ENCODE measurements around the gene ZNF664.

The ZNF664 gene

GRCh38 chr12:124022161-124022560 lies 49.1 kb downstream of the ZNF664 start:
- H3K4me2 ChIP-seq (ENCODE audit: insufficient read depth, low read length) = no peak overlapping the region
- TF ChIP-seq EZH2 (IDR thresholded peaks at IDR 0.05; ENCODE audit: borderline replicate concordance, low read depth, low read length, severe bottlenecking) = no peak
- TF ChIP-seq, protein P1, sequence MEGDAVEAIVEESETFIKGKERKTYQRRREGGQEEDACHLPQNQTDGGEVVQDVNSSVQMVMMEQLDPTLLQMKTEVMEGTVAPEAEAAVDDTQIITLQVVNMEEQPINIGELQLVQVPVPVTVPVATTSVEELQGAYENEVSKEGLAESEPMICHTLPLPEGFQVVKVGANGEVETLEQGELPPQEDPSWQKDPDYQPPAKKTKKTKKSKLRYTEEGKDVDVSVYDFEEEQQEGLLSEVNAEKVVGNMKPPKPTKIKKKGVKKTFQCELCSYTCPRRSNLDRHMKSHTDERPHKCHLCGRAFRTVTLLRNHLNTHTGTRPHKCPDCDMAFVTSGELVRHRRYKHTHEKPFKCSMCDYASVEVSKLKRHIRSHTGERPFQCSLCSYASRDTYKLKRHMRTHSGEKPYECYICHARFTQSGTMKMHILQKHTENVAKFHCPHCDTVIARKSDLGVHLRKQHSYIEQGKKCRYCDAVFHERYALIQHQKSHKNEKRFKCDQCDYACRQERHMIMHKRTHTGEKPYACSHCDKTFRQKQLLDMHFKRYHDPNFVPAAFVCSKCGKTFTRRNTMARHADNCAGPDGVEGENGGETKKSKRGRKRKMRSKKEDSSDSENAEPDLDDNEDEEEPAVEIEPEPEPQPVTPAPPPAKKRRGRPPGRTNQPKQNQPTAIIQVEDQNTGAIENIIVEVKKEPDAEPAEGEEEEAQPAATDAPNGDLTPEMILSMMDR (IDR thresholded peaks at IDR 0.05; ENCODE audit: borderline replicate concordance, extremely low read depth, low read length, poor library complexity, severe bottlenecking) = no peak
- ATAC-seq (ENCODE audit: insufficient read depth, low read depth) (no peak), DNase-seq (no peak)
- no peak overlapping the region for H3K4me3 ChIP-seq (ENCODE audit: low read depth in 1 of 2, low read length in 2 of 2)
- no peaks in the 10 kb centered on the region for H3K4me1 ChIP-seq (ENCODE audit: insufficient read depth, low read length)
- H3K79me2 ChIP-seq (ENCODE audit: insufficient read depth, low read length) = no peaks in the 10 kb centered on the region
- H2AFZ ChIP-seq (ENCODE audit: low read depth, low read length) = no peak overlapping the region
- peaks cover 3% of the 10 kb centered on the region for H3K9me3 ChIP-seq (ENCODE audit: insufficient read depth, low read length, severe bottlenecking)
- no peaks in the 10 kb centered on the region for H4K20me1 ChIP-seq (ENCODE audit: insufficient read depth, low read length)
- H3K27ac ChIP-seq (ENCODE audit: low read length) = no peak overlapping the region
- H3K36me3 ChIP-seq (ENCODE audit: insufficient read depth, low read length) = no peaks in the 10 kb centered on the region
- H3K9ac ChIP-seq (ENCODE audit: low read depth, low read length) = no peak overlapping the region
- H3K27me3 ChIP-seq (ENCODE audit: insufficient read depth, low read length, poor library complexity) = no peaks in the 10 kb centered on the region

DNA sequence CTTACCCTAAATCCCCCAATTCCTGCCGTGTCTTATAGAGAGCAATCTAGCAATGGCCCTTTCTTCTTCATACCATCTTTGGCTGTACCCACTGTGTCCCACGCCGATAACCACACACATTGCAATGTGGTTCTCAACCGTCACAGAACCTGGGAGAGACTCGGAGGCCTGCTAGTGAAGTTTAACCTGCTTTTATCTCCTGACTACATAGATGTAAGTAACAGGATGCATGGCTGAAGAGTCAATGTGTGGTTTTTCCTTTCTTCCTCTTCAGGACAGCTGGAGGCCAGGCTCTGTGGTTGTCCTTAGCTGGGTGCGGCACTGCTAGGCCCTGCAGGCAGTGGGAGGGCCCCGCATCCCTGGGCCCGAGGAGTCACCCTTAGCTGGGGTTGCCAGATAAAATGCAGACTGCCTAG lies 51.3 kb downstream of the ZNF664 start:
- no peak for TF ChIP-seq EZH2 (IDR thresholded peaks at IDR 0.05; ENCODE audit: borderline replicate concordance, low read depth, low read length, severe bottlenecking)
- TF ChIP-seq, protein P1 (IDR thresholded peaks at IDR 0.05; ENCODE audit: borderline replicate concordance, extremely low read depth, low read length, poor library complexity, severe bottlenecking) = no peak
- Histone ChIP-seq H3K4me2 (ENCODE audit: insufficient read depth, low read length) (no peak overlapping the region), H3K9ac (ENCODE audit: low read depth, low read length) (no peak overlapping the region), H3K4me1 (ENCODE audit: insufficient read depth, low read length) (no peaks in the 10 kb centered on the region), H3K79me2 (ENCODE audit: insufficient read depth, low read length) (no peaks in the 10 kb centered on the region), H3K4me3 (ENCODE audit: low read depth in 1 of 2, low read length in 2 of 2) (no peak overlapping the region), H3K27ac (ENCODE audit: low read length) (no peak overlapping the region), H3K27me3 (ENCODE audit: insufficient read depth, low read length, poor library complexity) (no peaks in the 10 kb centered on the region), H3K36me3 (ENCODE audit: insufficient read depth, low read length) (no peaks in the 10 kb centered on the region), H4K20me1 (ENCODE audit: insufficient read depth, low read length) (no peaks in the 10 kb centered on the region), H2AFZ (ENCODE audit: low read depth, low read length) (no peak overlapping the region), H3K9me3 (ENCODE audit: insufficient read depth, low read length, severe bottlenecking) (peaks cover 3% of the 10 kb centered on the region)
- ATAC-seq (ENCODE audit: insufficient read depth, low read depth) = peak; percentile 72
- peak; percentile 31 for DNase-seq

GRCh38 chr12:124024776-124025175 lies 51.8 kb downstream of the ZNF664 start:
- no peak for TF ChIP-seq EZH2 (IDR thresholded peaks at IDR 0.05; ENCODE audit: borderline replicate concordance, low read depth, low read length, severe bottlenecking)
- TF ChIP-seq, protein P1 (IDR thresholded peaks at IDR 0.05; ENCODE audit: borderline replicate concordance, extremely low read depth, low read length, poor library complexity, severe bottlenecking) = no peak

DNA sequence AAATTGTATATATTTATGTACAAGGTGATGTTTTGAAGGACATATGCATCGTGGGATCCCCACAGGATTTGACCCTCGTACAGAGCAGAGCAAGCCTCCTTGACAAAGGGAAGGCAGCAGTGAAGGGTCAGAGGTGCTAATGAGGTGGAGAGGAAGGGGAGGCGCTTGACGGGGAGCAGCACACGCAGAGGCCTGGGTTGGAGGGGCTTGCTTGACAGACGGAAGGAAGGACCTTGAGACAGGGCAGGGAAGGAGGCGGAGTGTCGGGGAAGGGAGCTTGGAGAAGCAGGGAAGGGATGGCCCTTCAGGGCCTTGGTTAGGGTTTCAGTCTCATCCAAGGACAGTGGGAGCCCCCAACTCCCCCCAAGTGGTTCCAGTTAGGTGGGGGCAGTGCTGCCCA lies 52.6 kb downstream of the ZNF664 start:
- Histone ChIP-seq H2AFZ (ENCODE audit: low read depth, low read length) (no peak overlapping the region), H3K27me3 (ENCODE audit: insufficient read depth, low read length, poor library complexity) (no peaks in the 10 kb centered on the region), H3K4me2 (ENCODE audit: insufficient read depth, low read length) (no peak overlapping the region), H3K36me3 (ENCODE audit: insufficient read depth, low read length) (no peaks in the 10 kb centered on the region), H3K9me3 (ENCODE audit: insufficient read depth, low read length, severe bottlenecking) (peaks cover 3% of the 10 kb centered on the region), H3K27ac (ENCODE audit: low read length) (no peak overlapping the region), H3K79me2 (ENCODE audit: insufficient read depth, low read length) (no peaks in the 10 kb centered on the region), H3K4me3 (ENCODE audit: low read depth in 1 of 2, low read length in 2 of 2) (no peak overlapping the region), H4K20me1 (ENCODE audit: insufficient read depth, low read length) (no peaks in the 10 kb centered on the region), H3K4me1 (ENCODE audit: insufficient read depth, low read length) (no peaks in the 10 kb centered on the region), H3K9ac (ENCODE audit: low read depth, low read length) (no peak overlapping the region)
- no peak for ATAC-seq (ENCODE audit: insufficient read depth, low read depth)
- no peak for DNase-seq
- TF ChIP-seq, protein P1 (IDR thresholded peaks at IDR 0.05; ENCODE audit: borderline replicate concordance, extremely low read depth, low read length, poor library complexity, severe bottlenecking) = no peak
- TF ChIP-seq EZH2 (IDR thresholded peaks at IDR 0.05; ENCODE audit: borderline replicate concordance, low read depth, low read length, severe bottlenecking) = no peak

More at GRCh38 chr12:124024776-124025175, 51.8 kb downstream of the ZNF664 start:
- Histone ChIP-seq H3K9me3 (ENCODE audit: insufficient read depth, low read length, severe bottlenecking) (peaks cover 3% of the 10 kb centered on the region), H3K27me3 (ENCODE audit: insufficient read depth, low read length, poor library complexity) (no peaks in the 10 kb centered on the region), H3K9ac (ENCODE audit: low read depth, low read length) (no peak overlapping the region), H3K27ac (ENCODE audit: low read length) (no peak overlapping the region), H4K20me1 (ENCODE audit: insufficient read depth, low read length) (no peaks in the 10 kb centered on the region), H3K4me3 (ENCODE audit: low read depth in 1 of 2, low read length in 2 of 2) (no peak overlapping the region), H3K4me1 (ENCODE audit: insufficient read depth, low read length) (no peaks in the 10 kb centered on the region), H3K79me2 (ENCODE audit: insufficient read depth, low read length) (no peaks in the 10 kb centered on the region), H3K36me3 (ENCODE audit: insufficient read depth, low read length) (no peaks in the 10 kb centered on the region), H3K4me2 (ENCODE audit: insufficient read depth, low read length) (no peak overlapping the region), H2AFZ (ENCODE audit: low read depth, low read length) (no peak overlapping the region)
- DNase-seq (no peak), ATAC-seq (ENCODE audit: insufficient read depth, low read depth) (no peak)

Data from DND-41 (cell line).